Measurements from ENCODE around the gene BAG3.

DNA sequence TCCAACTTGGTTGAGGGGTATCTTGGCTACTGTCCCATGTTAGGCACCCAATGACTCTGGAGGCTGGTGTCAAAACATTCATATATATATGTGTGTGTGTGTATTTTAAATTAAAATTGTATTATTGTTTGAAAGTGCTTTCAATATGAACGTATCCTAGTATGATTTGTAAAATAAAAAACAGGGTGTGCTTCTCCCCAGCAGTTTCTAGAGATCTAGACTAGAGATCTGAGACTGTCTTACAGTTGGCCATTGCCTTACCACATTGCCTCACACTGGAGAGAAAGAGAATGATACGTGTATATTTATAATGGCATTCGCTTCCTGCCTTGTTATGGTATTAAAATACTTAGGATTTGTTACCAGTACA is 1.2 kb downstream of the BAG3 start:
- TF ChIP-seq, protein P1, sequence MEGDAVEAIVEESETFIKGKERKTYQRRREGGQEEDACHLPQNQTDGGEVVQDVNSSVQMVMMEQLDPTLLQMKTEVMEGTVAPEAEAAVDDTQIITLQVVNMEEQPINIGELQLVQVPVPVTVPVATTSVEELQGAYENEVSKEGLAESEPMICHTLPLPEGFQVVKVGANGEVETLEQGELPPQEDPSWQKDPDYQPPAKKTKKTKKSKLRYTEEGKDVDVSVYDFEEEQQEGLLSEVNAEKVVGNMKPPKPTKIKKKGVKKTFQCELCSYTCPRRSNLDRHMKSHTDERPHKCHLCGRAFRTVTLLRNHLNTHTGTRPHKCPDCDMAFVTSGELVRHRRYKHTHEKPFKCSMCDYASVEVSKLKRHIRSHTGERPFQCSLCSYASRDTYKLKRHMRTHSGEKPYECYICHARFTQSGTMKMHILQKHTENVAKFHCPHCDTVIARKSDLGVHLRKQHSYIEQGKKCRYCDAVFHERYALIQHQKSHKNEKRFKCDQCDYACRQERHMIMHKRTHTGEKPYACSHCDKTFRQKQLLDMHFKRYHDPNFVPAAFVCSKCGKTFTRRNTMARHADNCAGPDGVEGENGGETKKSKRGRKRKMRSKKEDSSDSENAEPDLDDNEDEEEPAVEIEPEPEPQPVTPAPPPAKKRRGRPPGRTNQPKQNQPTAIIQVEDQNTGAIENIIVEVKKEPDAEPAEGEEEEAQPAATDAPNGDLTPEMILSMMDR (IDR thresholded peaks at IDR 0.05): no peak
- TF ChIP-seq POLR2AphosphoS5 (IDR thresholded peaks at IDR 0.05) (no peak), POLR2A (IDR thresholded peaks at IDR 0.05) (no peak)

Measured in upper lobe of left lung (tissue), 4 donors.